Measurements from ENCODE around the gene PC. TPM values are rescaled to one million over a fixed set of nuclear protein-coding genes. Genes with fewer than 3 reads are reported as not detected.

The PC gene
- total RNA-seq, 4 donors from 2014 or later = 7.3 to 22.5 (median 17.4) TPM

DNA sequence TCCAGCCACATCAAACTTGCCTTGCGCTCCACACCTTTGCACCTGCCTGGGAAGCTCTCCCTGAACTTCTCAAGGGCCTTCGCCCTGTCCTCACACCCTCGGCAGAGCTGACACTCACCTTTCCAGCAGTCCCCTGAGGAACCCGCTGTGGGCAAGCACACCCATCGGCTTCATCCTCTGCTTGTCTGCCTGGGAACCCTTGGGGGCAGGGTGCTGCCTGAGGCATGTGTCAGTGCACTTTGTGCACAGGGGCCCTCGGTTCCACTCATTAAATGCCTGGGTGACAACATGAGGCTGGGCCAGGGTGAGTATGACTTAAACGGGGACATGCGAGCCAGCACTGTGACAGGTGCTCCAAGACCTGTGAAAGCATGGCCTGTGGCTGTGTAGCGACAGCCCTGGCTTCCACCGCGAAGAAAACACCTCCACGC is 103.9 kb downstream of the PC start:
- TF ChIP-seq, protein P1, sequence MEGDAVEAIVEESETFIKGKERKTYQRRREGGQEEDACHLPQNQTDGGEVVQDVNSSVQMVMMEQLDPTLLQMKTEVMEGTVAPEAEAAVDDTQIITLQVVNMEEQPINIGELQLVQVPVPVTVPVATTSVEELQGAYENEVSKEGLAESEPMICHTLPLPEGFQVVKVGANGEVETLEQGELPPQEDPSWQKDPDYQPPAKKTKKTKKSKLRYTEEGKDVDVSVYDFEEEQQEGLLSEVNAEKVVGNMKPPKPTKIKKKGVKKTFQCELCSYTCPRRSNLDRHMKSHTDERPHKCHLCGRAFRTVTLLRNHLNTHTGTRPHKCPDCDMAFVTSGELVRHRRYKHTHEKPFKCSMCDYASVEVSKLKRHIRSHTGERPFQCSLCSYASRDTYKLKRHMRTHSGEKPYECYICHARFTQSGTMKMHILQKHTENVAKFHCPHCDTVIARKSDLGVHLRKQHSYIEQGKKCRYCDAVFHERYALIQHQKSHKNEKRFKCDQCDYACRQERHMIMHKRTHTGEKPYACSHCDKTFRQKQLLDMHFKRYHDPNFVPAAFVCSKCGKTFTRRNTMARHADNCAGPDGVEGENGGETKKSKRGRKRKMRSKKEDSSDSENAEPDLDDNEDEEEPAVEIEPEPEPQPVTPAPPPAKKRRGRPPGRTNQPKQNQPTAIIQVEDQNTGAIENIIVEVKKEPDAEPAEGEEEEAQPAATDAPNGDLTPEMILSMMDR (IDR thresholded peaks at IDR 0.05) = no peak
- no peak for TF ChIP-seq POLR2A (IDR thresholded peaks at IDR 0.05)
- H3K4me3 ChIP-seq (ENCODE audit: low read depth, poor library complexity, severe bottlenecking) = no peak overlapping the region
- no peak for DNase-seq (ENCODE audit: low spot score in 2 of 2)
- intact Hi-C loops (cut with DNase I; ENCODE audit: low total_unique reads) = no loop called here
- 88 to 89% methylated on average over 12 of the region's 12 CpGs for WGBS, 2 donors

DNA sequence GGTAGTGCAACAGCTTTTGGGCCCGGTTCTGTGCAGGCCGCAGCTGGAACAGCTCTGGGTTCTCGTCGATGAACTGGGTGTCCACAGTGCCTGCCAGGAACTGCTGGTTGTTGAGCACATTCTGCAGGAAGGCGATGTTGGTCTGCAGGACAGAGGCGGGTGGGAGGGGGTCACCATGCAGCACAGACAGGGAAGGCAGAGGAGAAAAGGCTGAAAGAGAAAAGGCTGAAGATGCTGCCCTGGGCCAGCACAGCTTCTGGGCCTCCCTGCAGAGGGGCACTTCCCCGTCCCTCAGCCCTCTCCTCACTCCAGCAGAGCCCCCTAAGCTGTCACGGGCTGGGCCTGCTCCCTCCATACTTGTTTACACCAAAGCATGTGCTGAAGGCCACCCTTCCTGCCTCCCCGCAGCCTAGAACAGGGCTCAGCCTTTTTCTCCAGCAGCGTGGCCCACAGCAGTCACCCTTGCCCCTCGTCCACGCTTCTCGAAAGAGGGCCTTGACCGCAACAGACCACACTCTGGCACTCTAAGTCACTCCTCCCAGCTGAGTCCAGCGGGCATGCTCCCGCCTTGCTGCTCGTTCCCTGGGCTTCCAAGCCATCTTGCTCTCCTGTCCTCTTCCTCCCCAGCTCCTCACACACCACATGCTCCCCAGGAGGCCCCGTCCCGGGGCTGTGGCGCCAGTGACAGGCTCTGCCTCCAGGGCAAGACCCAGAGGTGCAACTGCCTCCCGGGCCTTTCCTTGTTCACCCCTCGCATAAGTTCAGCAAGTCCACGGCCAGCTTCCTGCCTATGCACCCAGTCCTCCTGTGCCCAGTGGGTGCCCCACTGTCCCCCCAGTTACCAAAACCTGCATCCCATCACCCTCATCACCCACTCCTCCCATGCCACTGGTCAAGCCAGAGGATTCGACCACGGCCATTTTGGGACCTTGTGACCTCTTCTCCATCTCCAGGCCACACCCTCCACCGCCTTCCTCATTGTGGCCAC is 104.6 kb downstream of the PC start:
- no peak overlapping the region for H3K4me3 ChIP-seq (ENCODE audit: low read depth, poor library complexity, severe bottlenecking)
- 91 to 92% methylated on average over 26 of the region's 26 CpGs for WGBS, 2 donors
- DNase-seq (ENCODE audit: low spot score in 2 of 2) = no peak
- no peak for TF ChIP-seq POLR2A (IDR thresholded peaks at IDR 0.05)
- intact Hi-C loops (cut with DNase I; ENCODE audit: low total_unique reads) = no loop called here

DNA sequence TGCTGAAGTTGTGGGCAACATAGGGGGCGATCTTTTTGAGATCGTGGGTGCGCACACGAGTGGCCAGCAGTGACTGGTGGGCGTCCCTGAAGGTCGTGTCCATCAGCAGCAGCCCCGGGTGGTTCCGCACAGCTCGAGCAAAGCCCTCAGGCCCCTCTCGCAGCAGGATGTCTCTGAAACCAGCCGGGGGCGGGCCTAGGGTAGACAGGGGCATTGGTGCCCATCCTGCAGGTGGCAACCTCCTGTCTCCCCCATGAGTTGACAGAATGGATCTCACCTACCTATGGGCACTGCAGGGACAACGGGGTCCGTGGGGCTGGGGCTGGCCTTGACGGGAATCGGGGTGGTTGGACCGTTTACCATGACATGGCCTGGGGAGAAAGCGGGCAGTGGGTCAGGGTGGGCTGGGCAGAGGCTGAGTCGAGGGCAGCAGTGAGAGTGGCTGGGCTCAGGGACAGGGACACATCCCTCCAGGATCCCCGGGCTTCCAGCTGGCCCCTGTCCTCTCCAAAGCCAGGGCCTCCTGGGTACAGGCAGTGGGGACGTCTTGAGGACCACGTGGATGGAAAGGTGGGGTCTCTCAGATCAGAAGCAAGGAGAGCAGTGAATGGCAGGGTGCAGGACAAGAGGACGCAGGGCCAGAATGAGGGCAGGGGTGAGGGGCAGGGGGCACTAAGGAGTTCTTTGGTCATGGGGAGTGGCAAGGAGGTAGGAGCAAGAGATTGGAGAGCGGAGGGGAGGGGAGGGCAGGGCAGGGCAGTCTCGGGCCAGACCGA is 105.5 kb downstream of the PC start:
- H3K4me3 ChIP-seq (ENCODE audit: low read depth, poor library complexity, severe bottlenecking) = no peak overlapping the region
- no peak for DNase-seq (ENCODE audit: low spot score in 2 of 2)
- intact Hi-C loops (cut with DNase I; ENCODE audit: low total_unique reads) = no loop called here
- WGBS, 2 donors = 90% methylated on average over 24 to 26 of the region's 26 CpGs
- TF ChIP-seq, protein P1 (IDR thresholded peaks at IDR 0.05) = no peak
- no peak for TF ChIP-seq POLR2A (IDR thresholded peaks at IDR 0.05)

DNA sequence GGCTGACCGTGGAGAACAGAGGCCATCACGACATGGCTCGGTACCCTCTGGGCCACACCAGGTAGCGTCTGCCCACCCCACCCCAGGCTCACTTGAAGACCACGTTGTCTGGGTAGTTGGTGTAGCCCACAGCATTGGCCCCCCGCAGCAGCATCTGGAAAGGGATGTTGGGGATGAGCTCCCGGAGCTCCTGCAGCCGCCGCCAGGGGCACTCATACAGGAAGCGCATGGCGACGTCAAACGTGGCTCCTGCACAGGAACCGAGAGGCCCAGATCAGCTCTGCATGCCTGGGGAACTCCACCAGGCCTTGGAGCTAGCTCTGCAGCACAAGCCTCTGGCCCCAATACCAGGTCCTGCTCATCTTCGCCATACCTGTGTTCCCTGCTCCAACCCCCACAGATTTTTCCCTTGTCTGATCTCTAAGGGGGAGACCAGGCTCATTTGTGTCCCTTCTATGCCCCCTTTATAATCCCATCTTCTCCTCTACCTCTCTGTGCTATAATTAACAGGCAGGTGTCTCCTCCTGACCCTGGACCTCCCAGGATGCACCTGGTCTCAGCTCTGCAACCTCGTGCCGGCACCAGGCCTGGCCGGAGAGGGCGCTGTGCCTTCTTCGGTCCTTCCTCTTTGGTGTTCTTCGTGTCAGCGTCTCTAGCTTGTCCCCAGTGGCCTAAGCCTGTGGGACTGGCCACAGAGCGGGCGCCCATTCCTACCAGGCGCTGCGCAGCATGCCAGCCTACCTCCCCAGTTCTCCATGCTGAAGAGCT is 106.3 kb downstream of the PC start:
- DNase-seq (ENCODE audit: low spot score in 2 of 2) = no peak
- TF ChIP-seq POLR2A (IDR thresholded peaks at IDR 0.05) = no peak
- TF ChIP-seq, protein P1 (IDR thresholded peaks at IDR 0.05) = no peak
- WGBS, 2 donors = 75 to 82% methylated on average over 25 to 26 of the region's 26 CpGs
- intact Hi-C loops (cut with DNase I; ENCODE audit: low total_unique reads) = no loop called here
- no peak overlapping the region for H3K4me3 ChIP-seq (ENCODE audit: low read depth, poor library complexity, severe bottlenecking)

DNA sequence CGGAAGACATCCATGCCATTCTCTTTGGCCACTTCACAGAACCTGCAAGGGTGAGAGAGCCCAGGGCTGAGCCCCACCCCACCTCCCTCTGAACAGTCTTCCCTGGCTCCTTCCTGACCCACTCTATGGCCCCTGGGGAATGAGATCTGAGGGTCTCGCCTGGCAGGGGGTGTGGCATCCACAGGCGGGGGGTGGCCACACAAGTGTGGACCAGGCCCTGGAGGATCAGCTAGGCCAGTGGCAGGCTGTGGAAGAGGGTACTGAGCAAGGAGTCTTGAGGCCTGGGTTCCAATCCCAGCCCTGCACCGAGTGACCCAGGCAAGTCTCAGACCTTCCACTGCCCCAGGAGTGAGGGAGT is 107.0 kb downstream of the PC start:
- TF ChIP-seq, protein P1 (IDR thresholded peaks at IDR 0.05) = no peak
- TF ChIP-seq POLR2A (IDR thresholded peaks at IDR 0.05) = no peak
- 80 to 90% methylated on average over 2 to 3 of the region's 4 CpGs for WGBS, 2 donors
- DNase-seq (ENCODE audit: low spot score in 2 of 2) = no peak
- intact Hi-C loops (cut with DNase I; ENCODE audit: low total_unique reads) = no loop called here
- no peak overlapping the region for H3K4me3 ChIP-seq (ENCODE audit: low read depth, poor library complexity, severe bottlenecking)

Data from lower leg skin (tissue), 4 donors.